Measurements from ENCODE around the gene GIMAP7.

DNA sequence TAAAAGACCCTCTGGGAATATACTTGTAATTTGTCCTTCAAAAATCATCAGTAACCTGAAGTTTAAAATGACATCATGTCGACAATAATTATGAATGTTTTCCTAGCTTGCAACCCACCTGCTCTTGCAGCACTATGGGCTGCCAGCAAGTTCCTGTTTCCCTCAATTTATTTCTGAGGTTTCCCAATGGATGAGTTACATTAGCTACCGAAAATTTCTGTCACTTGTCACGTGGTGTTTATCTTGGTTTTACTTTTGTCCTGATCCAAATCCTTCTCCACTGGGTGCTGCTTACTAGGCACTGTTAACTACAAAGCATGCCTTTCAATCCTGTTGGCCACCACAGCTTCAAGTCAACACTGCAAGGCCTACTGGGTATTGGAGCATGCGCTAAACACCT is 32.8 kb upstream of the GIMAP7 start:
- no peak for TF ChIP-seq POLR2A (IDR thresholded peaks at IDR 0.05)
- TF ChIP-seq, protein P1, sequence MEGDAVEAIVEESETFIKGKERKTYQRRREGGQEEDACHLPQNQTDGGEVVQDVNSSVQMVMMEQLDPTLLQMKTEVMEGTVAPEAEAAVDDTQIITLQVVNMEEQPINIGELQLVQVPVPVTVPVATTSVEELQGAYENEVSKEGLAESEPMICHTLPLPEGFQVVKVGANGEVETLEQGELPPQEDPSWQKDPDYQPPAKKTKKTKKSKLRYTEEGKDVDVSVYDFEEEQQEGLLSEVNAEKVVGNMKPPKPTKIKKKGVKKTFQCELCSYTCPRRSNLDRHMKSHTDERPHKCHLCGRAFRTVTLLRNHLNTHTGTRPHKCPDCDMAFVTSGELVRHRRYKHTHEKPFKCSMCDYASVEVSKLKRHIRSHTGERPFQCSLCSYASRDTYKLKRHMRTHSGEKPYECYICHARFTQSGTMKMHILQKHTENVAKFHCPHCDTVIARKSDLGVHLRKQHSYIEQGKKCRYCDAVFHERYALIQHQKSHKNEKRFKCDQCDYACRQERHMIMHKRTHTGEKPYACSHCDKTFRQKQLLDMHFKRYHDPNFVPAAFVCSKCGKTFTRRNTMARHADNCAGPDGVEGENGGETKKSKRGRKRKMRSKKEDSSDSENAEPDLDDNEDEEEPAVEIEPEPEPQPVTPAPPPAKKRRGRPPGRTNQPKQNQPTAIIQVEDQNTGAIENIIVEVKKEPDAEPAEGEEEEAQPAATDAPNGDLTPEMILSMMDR (IDR thresholded peaks at IDR 0.05), result no peak
